ENCODE results near the gene SLC12A2.

DNA sequence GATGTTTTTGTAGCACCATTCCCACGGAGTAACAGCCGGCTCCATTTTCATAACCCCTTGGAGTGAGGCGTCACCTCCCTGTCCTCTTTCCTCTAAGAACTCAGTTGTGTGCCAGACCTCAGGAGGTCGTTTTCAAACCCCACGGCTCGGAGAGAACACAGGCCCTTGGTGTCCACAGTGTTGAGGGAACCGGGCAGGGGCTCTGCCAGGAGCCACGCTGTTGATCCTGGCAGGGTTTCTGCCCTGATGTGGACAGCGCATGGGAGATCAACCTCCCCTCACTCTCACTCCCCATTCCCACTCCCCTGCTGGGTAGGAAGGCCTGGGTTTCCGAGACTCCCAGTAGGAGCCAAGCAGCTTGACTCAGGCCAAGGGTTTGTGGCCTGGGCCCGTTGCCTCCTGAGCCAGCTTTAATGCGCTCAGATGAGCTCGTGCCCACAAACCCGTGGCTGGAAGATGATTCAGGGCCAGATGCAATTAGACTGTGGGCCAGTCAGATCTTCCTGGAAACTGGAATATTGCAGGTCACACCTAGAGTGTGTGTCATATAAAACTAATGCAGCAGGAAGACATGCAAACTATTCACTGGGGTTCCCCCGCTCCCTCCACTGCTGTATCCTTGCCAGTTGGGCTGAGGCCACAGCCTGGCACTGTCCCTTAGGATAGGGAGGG lies 133.4 kb downstream of the SLC12A2 start:
- TF ChIP-seq EZH2 (IDR thresholded peaks at IDR 0.05; ENCODE audit: low read depth, unreplicated experiment) = no peak
- no peak for TF ChIP-seq POLR2AphosphoS5 (IDR thresholded peaks at IDR 0.05; ENCODE audit: low read depth)
- TF ChIP-seq, protein P1, sequence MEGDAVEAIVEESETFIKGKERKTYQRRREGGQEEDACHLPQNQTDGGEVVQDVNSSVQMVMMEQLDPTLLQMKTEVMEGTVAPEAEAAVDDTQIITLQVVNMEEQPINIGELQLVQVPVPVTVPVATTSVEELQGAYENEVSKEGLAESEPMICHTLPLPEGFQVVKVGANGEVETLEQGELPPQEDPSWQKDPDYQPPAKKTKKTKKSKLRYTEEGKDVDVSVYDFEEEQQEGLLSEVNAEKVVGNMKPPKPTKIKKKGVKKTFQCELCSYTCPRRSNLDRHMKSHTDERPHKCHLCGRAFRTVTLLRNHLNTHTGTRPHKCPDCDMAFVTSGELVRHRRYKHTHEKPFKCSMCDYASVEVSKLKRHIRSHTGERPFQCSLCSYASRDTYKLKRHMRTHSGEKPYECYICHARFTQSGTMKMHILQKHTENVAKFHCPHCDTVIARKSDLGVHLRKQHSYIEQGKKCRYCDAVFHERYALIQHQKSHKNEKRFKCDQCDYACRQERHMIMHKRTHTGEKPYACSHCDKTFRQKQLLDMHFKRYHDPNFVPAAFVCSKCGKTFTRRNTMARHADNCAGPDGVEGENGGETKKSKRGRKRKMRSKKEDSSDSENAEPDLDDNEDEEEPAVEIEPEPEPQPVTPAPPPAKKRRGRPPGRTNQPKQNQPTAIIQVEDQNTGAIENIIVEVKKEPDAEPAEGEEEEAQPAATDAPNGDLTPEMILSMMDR (conservative IDR thresholded peaks at IDR 0.05; ENCODE audit: low read depth in 2 of 2) = no peak
- TF ChIP-seq CREB1 (CRISPR knock-in tag; IDR thresholded peaks at IDR 0.05; ENCODE audit: low read depth) = no peak

Data from GM23338 (cell line).